NCI-H128 (cell line): Measurements from ENCODE around the gene LUM.
"Not testable (repeated sequence)": the region's sequence is repeated elsewhere in the genome, so short reads cannot be mapped to it uniquely, and the experiment has no call there.

ENCODE experiments used
- DNase-seq: peaks from one replicate; lab custom pipeline; 2025; ENCODE audit not compliant: unreplicated experiment; lab: John Stamatoyannopoulos, UW

LUM gene

DNA sequence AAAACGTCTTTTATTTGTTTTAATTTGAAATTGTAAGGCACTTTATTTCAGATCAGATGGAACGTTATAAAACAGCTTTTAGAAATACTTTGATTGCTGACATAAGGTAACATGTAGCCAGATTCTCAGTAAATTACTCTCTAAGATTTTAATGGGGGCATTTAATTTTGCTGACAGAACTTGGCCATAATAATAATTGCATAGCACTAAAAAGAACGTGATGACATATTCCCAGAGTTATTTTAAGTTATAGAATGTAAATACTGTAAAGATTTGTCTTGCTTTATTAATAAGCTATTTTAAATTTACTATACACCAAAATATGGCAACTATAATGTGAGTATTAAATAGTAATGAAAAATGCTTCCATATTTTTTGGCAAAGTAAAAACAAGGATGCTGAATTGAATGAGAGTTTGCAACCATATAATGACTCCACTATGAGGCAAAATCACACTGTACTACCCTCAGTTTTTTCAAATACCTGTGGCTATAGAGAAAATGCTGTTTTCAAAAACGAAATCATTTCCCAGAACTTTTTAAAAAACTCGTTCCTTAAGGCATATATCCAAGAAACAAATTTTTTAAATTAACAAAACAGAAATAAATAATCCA is 876 bp downstream of the LUM start:
- no peak for DNase-seq

DNA sequence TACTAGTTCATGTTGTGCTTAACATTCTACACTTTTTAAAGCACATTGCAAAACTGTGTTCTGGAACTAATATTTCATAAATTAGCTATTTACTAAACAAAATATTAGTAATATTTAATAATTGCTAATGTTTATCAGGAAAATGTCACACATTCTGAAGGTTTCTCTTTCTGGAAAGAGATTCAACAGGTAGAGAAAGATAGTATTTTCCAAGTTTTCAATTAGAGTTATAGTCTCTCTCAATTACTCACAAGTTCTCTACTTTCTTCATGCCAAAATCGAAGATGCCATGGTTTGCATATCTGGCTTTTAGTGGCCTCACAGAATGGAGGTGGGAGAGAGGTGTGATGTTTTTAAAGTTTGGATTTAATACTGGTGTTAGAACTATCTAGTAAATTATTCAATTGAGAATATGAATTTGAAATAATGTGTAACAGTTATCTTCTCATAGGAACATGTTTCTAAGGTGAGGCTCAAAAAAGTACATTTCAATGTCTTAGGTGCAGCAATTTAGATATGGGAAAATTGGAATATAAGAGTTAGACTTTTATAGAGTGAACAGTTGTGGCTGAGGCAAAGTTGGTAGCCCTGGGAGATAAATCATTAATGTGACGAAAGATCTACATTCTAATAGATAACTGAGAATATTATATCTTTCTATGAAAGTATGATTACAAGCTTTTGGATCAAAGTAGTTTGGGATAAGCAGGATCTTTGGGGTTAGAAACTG is 1.5 kb downstream of the LUM start:
- DNase-seq = no peak

DNA sequence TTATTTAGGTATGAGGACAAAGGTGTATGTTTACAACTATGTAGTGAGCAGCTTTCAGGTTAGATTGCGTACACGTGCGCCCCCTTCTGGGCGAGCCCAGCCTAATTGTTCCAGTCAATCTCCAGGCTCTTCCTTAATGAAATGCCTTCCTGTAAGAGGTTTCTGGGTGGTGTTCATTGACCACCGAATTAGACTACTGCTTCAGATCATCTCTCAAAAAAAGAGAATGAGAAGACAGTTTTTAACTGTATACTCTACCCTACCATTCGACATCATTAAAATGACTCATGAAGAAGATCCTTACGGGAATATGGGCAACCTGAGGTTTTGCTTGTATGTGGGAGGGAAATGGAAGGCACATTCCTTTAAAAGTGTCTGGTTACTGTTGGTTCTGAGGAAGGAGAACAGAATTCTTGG is 2.1 kb downstream of the LUM start:
- no peak for DNase-seq

DNA sequence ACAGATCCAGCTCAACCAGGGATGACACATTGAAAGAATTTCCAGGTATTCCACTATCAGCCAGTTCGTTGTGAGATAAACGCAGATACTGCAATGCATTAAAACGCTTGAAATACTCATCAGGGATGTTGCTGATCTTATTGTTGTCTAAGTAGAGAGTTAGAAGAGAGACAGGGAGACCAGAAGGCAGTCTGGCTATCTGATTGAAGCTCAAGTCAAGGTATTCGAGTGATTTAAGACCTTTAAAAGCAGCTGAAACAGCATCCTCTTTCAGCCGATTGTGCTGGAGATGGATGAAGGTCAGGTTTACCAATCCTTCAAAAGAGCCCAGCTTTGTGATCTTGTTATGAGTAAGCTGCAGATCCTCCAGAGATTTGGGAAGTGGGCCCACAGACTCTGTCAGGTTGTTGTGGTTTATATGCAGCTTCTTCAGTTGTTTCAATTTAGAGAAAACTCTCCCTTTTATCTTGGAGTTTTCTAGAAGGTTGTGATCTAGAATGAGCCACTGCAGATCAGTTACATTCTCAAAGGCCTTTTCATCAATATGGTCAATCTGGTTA is 3.0 kb downstream of the LUM start:
- DNase-seq = no peak

DNA sequence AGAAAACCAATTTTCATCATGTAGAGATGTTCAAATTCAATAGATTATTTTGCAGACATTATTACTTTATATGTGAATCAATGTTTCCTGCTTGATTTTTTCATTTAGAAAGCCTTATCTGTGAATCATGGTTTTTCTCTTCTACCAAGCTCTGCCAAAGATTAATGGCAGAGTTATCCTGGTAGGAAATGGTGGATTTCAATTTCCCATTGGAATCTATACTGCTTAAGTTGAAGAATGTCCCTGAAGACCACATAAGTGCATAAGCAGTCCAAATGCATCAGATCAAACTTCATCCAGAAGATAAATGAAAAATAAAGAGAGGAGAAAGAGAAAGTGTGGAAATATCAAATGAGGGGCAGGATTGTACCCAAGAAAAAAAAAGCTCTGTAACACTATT is 5.0 kb downstream of the LUM start:
- no peak for DNase-seq

DNA sequence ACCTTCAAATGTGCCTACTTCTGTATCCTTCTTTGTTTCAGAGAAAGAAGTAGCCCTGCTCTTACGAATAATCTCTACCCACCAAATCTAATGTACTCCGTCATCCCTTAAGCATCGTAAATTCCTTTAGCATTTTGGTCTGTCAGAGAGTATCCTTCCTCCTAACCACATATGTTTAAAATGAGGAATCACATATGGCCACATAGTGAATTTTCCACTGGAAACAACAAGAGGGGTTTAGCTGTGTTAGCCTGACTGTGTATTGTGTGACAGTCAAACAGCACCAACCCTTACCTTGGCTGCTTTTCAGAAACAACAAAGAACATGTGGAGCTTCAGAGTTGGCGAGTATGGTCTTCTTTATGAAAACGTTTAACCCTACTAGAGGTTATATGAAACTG is 5.5 kb downstream of the LUM start:
- no peak for DNase-seq

DNA sequence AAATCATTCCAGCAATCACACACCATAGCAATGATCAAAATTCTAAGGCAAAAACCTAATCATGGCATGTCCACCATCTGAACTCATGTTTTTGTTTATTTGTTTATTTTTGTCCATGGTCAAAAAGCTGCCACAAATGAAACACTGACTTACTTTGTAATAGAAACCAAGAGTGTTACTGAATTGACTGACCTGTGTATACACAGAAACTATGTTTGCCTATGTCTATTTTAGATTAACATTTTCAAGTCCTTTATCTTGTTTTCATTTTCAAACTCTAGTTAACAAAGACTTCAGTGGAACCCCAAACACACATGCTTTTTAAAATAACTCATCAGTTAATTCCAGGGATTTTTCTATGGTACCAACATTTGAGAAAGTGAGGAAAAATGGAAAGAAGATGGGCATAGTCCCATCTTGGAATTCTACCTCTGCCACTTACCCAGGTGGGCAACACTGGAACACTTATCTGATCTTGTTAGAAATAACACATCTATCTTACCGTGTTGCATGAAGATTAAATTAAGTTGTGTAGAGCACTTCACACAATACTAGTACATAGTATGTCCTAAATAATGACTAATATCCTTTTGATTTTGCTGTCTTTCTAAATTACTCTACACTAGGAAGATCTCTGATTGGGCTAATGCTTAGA is 6.4 kb downstream of the LUM start:
- no peak for DNase-seq

DNA sequence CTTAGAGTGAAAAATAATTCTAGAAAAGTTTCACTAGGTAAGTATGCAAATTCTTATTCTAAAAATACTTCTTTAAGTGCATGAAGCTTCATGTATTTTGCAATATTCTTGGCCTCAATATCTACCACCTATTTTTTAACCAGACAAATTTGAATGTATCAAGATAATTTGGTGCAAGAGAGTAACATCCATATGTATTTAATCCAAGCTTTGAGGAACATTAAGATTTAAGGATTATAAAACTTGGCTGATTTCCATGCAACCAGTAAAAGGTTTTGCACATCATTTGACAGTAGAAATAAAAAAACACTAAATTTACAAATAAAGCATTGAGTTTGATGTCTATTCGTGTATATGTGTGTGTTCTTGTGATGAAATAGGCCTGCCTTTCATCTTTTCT is 7.7 kb downstream of the LUM start:
- DNase-seq = no peak

DNA sequence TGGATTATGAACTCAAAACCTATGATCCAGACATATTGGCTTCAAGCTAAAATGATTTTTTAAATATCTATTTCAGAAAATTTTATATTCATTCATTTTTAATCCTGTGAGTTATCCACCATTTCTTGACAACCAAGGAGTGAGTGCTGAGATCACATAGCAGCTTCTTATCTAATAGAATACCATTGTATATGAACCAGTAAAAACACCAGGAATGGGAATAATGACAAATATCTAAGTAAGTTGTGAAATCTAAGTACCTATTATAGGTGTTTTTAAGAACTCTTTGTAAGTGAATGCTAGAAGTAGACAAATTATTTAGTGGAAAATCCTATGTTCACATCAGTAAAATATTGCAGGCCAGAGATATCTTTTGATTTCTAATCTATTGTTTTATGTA is 8.2 kb downstream of the LUM start:
- no peak for DNase-seq

DNA sequence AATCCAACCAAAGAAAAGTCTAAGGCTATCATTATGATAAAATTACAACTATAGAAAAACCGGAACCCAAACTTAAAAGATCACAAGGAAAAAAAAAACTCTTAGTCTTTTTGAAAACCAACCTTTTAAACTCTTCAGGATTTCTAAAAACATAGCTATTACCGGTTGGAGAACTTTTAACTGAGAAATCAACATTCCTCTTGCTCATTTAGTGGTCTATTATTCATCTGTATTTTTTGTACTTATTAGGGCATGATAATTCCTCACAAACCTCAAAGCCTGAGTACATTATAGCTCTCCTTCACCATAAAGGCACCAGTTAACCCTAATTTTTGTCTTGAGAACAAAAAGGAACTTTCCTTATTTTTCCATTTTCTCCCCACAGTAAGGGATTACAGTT is 10.4 kb downstream of the LUM start:
- DNase-seq = no peak

DNA sequence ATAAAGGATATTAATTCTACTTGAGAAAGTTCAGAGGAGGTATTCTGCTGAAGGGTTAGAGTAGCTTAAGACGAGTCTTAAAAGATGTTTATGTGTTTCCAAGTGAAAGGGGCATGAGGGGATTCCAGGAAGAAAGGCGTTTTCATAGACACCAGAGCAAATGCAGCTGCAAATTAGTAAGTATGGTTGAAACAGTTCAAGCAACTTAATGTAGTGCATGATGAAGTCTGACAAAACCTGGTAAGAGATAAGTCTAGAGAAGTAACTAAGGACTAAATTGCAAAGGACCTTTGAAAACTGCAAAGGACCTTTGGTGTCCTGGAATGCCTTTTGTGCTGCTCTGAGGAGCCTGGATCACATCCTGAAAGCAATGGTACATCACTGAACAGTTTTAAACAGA is 11.5 kb downstream of the LUM start:
- DNase-seq = no peak

DNA sequence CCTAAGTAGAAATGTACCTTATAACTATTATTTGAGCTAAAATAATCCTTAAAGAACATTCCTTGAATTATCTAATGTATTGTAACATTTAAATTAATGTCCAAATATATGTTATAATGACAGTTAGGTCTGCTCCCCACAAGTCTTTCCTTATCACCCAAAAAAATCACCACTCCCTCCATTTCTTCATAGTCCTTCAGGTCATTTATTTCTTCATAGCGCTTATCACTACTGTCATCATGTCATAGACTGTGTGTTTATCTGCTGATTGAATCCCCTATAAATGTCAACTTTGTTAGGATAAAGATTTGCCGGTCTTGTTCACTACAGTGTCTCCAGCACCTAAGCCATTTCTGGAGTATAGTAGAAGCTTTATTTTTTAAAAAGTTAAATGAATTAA is 12.0 kb downstream of the LUM start:
- no peak for DNase-seq

DNA sequence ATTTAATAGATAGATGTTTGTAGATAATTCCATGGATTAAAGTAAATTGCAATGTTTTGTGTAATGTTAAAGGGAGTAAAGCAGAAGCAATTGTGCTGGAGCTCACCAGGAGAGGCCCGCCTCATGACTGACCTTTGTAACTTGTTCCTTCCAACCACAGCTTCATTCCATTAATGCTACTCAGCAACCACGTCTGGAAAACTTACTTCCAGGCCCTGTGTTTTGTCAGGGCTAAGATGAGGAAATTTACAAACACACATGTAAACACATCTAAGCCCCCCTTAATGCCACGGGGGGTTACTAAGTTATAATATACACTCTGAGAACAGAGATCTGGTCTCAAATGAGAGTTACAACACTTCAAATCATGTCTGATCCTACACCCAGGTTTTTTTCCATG is 12.4 kb downstream of the LUM start:
- DNase-seq = no peak

DNA sequence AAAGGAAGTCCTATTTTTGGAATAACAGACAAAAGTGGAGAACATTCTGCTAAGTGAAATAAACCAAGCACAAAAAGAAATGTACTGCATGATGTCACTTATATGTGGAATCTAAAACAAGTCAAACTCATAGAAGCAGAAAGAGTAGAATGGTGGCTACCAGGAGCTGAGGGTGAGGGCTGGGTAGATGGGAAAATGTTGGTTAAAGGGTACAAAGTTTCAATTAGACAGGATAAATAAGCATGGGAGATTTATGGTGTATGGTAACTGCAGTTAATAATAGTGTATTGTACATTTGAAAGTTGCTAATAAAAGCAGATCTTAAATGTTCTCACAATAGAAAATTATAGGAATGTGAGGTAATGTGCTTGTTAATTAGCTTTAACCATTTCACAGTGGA is 12.8 kb downstream of the LUM start:
- no peak for DNase-seq

DNA sequence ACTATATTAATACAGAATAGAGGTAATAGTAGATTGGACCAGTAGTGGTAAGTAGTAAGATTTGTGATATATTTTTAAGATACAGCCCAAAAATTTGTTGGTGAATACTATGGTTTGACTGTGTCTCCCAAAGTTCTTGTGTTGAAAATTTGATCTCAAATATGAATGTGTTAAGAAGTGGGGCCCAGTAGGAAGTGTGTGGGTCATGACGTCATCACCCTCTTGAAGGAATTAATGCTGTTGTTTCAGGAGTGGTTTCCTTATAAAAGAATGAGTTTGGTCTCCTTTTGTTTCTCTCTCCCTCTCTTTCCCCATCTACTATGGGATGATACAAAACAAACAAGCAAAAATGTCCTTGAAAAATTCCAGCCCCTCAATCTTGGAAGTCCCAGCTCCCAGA is 16.3 kb downstream of the LUM start:
- no peak for DNase-seq

DNA sequence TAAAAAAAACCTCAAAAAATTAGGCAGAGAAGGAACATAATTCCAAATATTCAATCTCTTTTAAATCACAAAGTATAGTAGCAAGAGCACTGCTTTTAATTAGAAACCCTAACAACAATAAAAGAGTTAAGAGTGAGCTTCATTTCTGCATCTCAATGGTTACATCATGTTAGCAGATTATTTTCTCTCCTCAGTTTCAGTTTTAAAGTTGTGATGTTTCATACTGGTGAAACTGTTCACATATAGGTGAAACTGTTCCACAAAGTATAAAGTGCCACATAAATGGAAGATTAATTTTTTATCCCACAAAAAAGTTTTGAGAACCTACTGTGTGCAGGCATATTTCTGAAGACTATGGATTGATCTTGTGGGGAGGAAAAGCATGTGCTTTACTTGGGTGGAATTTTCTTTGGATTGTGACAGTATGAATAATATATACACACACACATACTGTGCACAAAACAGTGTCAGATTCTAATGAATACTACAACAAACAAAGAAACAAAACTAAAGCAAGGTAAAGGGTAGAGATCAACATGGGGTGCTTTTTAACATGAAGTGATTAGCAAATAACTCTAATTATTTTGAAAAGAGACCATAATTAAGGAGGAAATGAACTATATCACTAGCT is 17.1 kb downstream of the LUM start:
- no peak for DNase-seq

DNA sequence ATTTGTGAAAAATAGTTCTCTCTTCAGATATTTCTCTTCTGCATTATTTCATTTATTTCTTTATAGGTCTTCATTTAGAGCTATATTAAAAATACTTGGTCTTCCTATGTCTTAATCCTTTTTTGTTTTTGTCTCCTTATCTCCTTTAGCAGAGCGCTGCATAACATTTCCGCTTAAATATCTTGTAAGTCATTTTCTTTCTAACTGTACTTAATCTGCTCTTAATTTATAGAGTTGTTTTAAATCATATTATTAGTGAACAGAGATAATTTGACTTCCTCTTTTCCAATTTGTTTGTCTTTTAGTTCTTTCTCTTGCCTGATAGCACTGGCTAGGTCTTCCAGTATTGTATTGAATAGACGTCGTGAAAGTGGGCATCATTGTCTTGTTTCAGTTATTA is 18.0 kb downstream of the LUM start:
- DNase-seq = no peak

DNA sequence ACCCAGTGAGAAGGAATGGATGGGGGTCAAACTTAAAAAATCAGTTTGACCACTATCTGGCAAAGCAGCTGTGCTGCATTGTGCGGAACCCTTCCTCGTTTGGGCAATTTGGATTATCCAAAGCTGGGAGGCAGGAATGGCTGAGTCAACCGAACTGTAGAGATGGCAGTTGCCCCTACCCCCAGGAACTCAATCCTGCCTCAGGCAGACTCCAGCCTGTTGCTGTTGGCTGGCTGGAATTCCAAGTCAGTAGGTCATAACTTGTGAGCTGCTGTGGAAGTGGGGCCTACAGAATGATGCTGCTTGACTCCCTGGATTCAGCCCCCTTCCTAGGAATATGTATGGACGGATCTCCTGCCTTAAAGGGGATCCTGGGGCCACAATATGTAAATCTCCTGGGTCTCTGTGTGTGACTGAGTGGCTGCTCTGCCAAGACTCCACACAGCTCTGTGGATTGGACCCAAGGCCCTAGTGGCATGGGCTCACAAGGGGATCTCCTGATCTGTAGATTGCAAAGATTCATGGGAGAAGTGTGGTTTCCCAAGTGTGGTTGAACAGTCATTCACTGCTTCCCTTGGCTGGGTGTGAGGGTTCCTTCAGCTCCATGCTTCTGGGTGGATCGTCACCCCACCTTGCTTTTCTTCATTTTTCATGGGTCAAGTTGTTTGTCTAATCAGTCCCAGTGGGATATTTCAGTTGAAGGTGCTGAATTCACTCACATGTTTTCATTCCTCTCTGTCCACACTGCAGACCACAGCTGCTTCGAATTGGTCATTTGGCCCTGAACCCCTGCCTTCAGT is 19.2 kb downstream of the LUM start:
- DNase-seq = no peak

DNA sequence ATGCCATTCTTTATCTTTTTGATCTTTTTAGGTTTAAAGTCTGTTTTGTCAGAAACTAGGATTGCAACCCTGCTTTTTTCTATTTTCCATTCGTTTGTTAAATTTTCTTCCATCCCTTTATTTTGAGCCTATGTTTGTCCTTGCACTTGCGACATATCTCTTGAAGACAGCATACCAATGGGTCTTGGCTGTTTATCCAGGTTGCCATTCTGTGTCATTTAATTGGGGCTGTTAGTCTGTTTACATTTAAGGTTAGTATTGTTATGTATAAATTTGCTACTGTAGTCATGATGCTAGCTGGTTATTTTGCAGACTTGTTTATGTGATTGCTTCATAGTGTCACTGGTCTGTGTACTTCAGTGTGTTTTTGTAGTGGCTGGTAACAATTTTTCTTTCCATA is 21.3 kb downstream of the LUM start:
- DNase-seq = not testable (repeated sequence)

DNA sequence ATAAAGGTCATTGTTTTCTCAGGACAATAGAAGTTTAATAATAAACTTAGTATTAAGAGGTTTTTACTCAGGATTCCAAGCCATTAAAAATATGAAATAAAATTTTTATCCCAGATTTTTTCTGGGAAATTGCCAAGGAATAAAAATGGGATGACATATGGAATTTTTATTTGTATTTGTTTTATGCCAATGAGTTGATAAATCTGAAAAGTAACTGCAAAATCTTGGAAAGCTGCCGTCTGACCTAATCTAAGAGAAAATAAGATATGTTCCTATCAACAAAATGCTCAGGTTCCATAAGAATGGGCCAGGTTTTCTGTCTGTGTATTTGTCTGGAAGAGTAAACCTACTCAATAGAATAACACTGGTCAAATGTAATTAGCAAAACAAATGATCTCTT is 31.3 kb downstream of the LUM start:
- DNase-seq = no peak

DNA sequence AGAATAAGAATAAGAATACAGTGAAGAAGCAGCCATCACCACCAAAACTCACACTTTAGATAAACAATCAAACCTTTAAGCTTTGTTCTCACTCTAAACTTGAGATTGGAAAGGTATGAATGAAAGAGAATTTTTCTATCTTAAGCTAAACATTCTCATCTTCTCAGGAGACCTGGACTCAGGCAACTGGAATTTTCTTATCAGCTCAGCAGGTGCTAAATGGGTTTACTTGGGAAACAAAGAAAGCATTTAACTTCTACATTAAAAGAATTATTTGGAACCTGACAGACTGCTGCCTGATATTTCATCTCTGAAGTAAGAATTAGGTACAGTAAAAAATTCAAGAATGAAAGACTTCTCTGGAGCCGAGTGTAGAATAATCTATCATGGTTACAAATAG is 32.8 kb downstream of the LUM start:
- no peak for DNase-seq
